A549 (cell line): Measurements from ENCODE around the gene TEX53. TPM values are rescaled to one million over a fixed set of nuclear protein-coding genes. Genes with fewer than 3 reads are reported as not detected.
A peak's percentile ranks its signal among the peaks of the same experiment; 100 is the strongest.

ENCODE experiments used
- ATAC-seq, 2 experiments: fragments of 200-7000 bp in 1 of 2; fragments of >200 bp in 1 of 2; cut with Nextera tagmentation in 1 of 2; cut with Tn5 transposase in 1 of 2; 3 replicates each; pipeline versions ENCODE4 v1.8.0 to v1.9.1; 2018 to 2020; ENCODE audit warnings: mild to moderate bottlenecking in 1 of 2, moderate library complexity in 1 of 2
- CTCF ChIA-PET: fragments of 300-600 bp; sonication (Branson Sonifier 250); formaldehyde crosslinking; extraction: SDS; loops from one replicate; lab custom pipeline; 2021; ENCODE audit warnings: antibody characterized with exemption, inconsistent platforms; lab: Yijun Ruan, JAX
- POLR2A ChIA-PET: fragments of 350-600 bp; formaldehyde crosslinking; extraction: SDS; loops from one replicate; lab custom pipeline; 2021; ENCODE audit warnings: antibody characterized with exemption, inconsistent platforms; lab: Yijun Ruan, JAX
- DNase-seq, 2 experiments: peaks; one replicate each; pipeline versions ENCODE4 v3.0.0 to v3.0.0-alpha.2; 2011 to 2016; ENCODE audit warnings: low read depth in 1 of 2, low spot score in 1 of 2
- FAIRE-seq: peaks from 2 replicates; lab custom pipeline; 2011; peaks lifted over from hg19 to GRCh38; lab: Jason Lieb, UNC
- H3K27ac ChIP-seq, 2 experiments: fragments of >200 bp; sonication (Bioruptor Twin); formaldehyde crosslinking; 3 replicates each; pipeline ENCODE4 v1.5.1; 2016 to 2017
- H3K4me1 ChIP-seq: fragments of >200 bp; sonication (Bioruptor Twin); formaldehyde crosslinking; 3 replicates; pipeline ENCODE4 v1.6.1; 2016
- H3K4me2 ChIP-seq: fragments of >200 bp; sonication (Bioruptor Twin); formaldehyde crosslinking; 3 replicates; pipeline ENCODE4 v1.6.1; 2016
- H3K4me3 ChIP-seq: fragments of >200 bp; sonication (Bioruptor Twin); formaldehyde crosslinking; 3 replicates; pipeline ENCODE4 v1.5.1; 2016
- H3K9me3 ChIP-seq: fragments of >200 bp; sonication (Bioruptor Twin); formaldehyde crosslinking; 3 replicates; pipeline ENCODE4 v1.6.1; 2016
- CHD2 ChIP-seq: fragments of 150-350 bp; IDR thresholded peaks from 2 replicates; pipeline ENCODE4 v1.6.1; 2014; ENCODE audit warnings: low read length; ENCODE audit not compliant: partially characterized antibody
- EP300 ChIP-seq, 2 experiments: fragments of >200 bp; sonication (Bioruptor Twin); formaldehyde crosslinking; IDR thresholded peaks; 2 replicates in 1 of 2; 3 replicates in 1 of 2; pipeline ENCODE4 v1.6.1; 2016 to 2017
- FOSL2 ChIP-seq, 2 experiments: fragments of 450-650 bp in 1 of 2; fragments of >200 bp in 1 of 2; sonication (Bioruptor Twin) in 1 of 2; formaldehyde crosslinking; IDR thresholded peaks; 2 replicates each; pipeline versions ENCODE4 v1.5.0 to v1.6.1; 2016 to 2020; ENCODE audit warnings: mild to moderate bottlenecking in 1 of 2, moderate library complexity in 1 of 2
- GATA3 ChIP-seq: IDR thresholded peaks from 2 replicates; pipeline ENCODE4 v1.6.1; 2012; ENCODE audit warnings: borderline replicate concordance
- HES2 ChIP-seq: fragments of >200 bp; sonication (Bioruptor Twin); formaldehyde crosslinking; IDR thresholded peaks from 2 replicates; pipeline ENCODE4 v1.6.1; 2016
- HMGXB4 ChIP-seq: fragments of 250-450 bp; sonication (Bioruptor Pico); IDR thresholded peaks from 2 replicates; pipeline ENCODE4 v1.5.0; 2021; ENCODE audit warnings: mild to moderate bottlenecking, moderate library complexity, borderline replicate concordance
- HOXB5 ChIP-seq: fragments of 250-450 bp; sonication (Bioruptor Pico); IDR thresholded peaks from 2 replicates; pipeline ENCODE4 v1.5.0; 2020; ENCODE audit warnings: mild to moderate bottlenecking, moderate library complexity
- KDM1A ChIP-seq: fragments of 200-600 bp; sonication (generic); IDR thresholded peaks from 2 replicates; pipeline ENCODE4 v1.6.1; 2016; ENCODE audit warnings: low read depth, mild to moderate bottlenecking
- KDM5A ChIP-seq: fragments of 200-600 bp; sonication (generic); IDR thresholded peaks from 2 replicates; pipeline ENCODE4 v1.6.1; 2016; ENCODE audit warnings: antibody characterized with exemption, mild to moderate bottlenecking
- MAZ ChIP-seq: fragments of 150-350 bp; IDR thresholded peaks from 2 replicates; pipeline ENCODE4 v1.6.1; 2014; ENCODE audit warnings: antibody characterized with exemption, low read depth, low read length, borderline replicate concordance
- MYC ChIP-seq: IDR thresholded peaks from 2 replicates; pipeline ENCODE4 v1.6.1; 2012; ENCODE audit warnings: mild to moderate bottlenecking, inconsistent platforms, low read length, improper control_type of control experiment, borderline replicate concordance
- NPAS2 ChIP-seq: fragments of 250-450 bp; sonication (Bioruptor Pico); IDR thresholded peaks from 2 replicates; pipeline ENCODE4 v1.8.0; 2022; ENCODE audit warnings: mild to moderate bottlenecking, moderate library complexity, borderline replicate concordance
- NR3C1 ChIP-seq: fragments of >200 bp; sonication (Bioruptor Twin); formaldehyde crosslinking; IDR thresholded peaks from 3 replicates; pipeline ENCODE4 v1.6.1; 2017
- PHF8 ChIP-seq: fragments of 200-600 bp; sonication (generic); IDR thresholded peaks from 2 replicates; pipeline ENCODE4 v1.6.1; 2016; ENCODE audit warnings: low read depth, mild to moderate bottlenecking, antibody characterized with exemption, moderate library complexity, borderline replicate concordance
- SREBF2 ChIP-seq: fragments of 450-650 bp; IDR thresholded peaks from 2 replicates; pipeline ENCODE4 v1.6.1; 2014; ENCODE audit warnings: mild to moderate bottlenecking, moderate library complexity
- ZNF302 ChIP-seq: fragments of 250-450 bp; sonication (Bioruptor Pico); IDR thresholded peaks from 2 replicates; pipeline ENCODE4 v1.9.0; 2021; ENCODE audit warnings: inconsistent platforms, mild to moderate bottlenecking, moderate library complexity
- WGBS: methylation state at CpG from one replicate; pipeline ENCODE4 v1.1.6; 2017; ENCODE audit errors: missing lambda C conversion rate; 5-methylcytosine and 5-hydroxymethylcytosine counted together
- polyA plus RNA-seq, 4 experiments: library from polyadenylated mRNA; depleted of rRNA in 3 of 4; stranded (reverse); fragments of >200 nt; fragmentation: RNase III in 1 of 4; extraction: RNeasy Plus Mini Kit Qiagen cat#74134 plus additional on column Dnase treatment in 1 of 4; gene quantifications; 2 replicates in 3 of 4; 3 replicates in 1 of 4; pipeline ENCODE4 v1.2.3, GENCODE V29; 2011 to 2017

The TEX53 gene
- polyA plus RNA-seq, 2 of the 4 experiments (the other 2 are of a cell fraction) = not detected

- Histone ChIP-seq H3K4me2 (peak overlapping the region; percentile 70), H3K4me1 (peaks cover 47% of the 10 kb centered on the region), H3K9me3 (no peaks in the 10 kb centered on the region), H3K27ac (peak overlapping the region; percentile 82 to 91)
- CTCF ChIA-PET = interaction anchor here (1.1 to 14.6 kb wide), 11 partner anchors 9 to 338 kb away, joined by 3 to 271 read pairs (median 7); no protein-coding TSS in a partner anchor
- ATAC-seq = no peak
- 89% methylated on average over 4 of the region's 4 CpGs for WGBS
- DNase-seq = no peak
- no peak for FAIRE-seq
- TF ChIP-seq MYC = no peak
- no peak for TF ChIP-seq PHF8
- TF ChIP-seq HMGXB4 = no peak
- TF ChIP-seq FOSL2 (IDR thresholded peaks at IDR 0.05) = no peak
- TF ChIP-seq FOSL2 (CRISPR knock-in tag; IDR thresholded peaks at IDR 0.05) = no peak
- no peak for TF ChIP-seq NR3C1
- TF ChIP-seq GATA3 = no peak
- no peak for TF ChIP-seq HOXB5 (CRISPR knock-in tag)
- TF ChIP-seq, all 56 proteins: peak for 0
- POLR2A ChIA-PET = interaction anchor here (0.6 to 1.5 kb wide), 4 partner anchors 17 to 1952 kb away, joined by 3 to 4 read pairs (median 3); partner anchors contain the start of gene ATP6V1G1
- H3K4me3 ChIP-seq = no peak overlapping the region
Observed at GRCh38 chr9:114676901-114677300, 19.3 kb upstream of the TEX53 start.

GRCh38 chr9:114674798-114675540 lies 17.4 kb upstream of the TEX53 start:
- no peak for FAIRE-seq

GRCh38 chr9:114674076-114674797 lies 16.6 kb upstream of the TEX53 start:
- no peak overlapping the region for H3K4me3 ChIP-seq
- peak overlapping the region in 1 of 2 experiments; percentile 91; a peak in 3 of 6 replicates for H3K27ac ChIP-seq
- FAIRE-seq = no peak
- CTCF ChIA-PET = interaction anchor here (0.9 to 14.6 kb wide), 8 partner anchors 7 to 341 kb away, joined by 3 to 271 read pairs (median 15); partner anchors contain the start of gene TEX48
- 93% methylated on average over 2 of the region's 2 CpGs for WGBS
- ATAC-seq = no peak
- H3K4me2 ChIP-seq = no peak overlapping the region
- H3K4me1 ChIP-seq = peaks cover 48% of the 10 kb centered on the region
- POLR2A ChIA-PET = interaction anchor here (0.6 kb wide), 1 partner anchor 25 kb away, joined by 3 read pairs; no protein-coding TSS in a partner anchor
- peaks cover 2% of the 10 kb centered on the region; the same call in 1 of the 3 replicates for H3K9me3 ChIP-seq
- no peak for DNase-seq
- TF ChIP-seq NPAS2 (CRISPR knock-in tag) = no peak
- TF ChIP-seq KDM1A = no peak
- no peak for TF ChIP-seq MAZ
- TF ChIP-seq PHF8 = no peak
- TF ChIP-seq HOXB5 (CRISPR knock-in tag) = no peak
- no peak for TF ChIP-seq EP300 (IDR thresholded peaks at IDR 0.05)
- TF ChIP-seq MYC = no peak
- TF ChIP-seq HES2 = no peak
- no peak for TF ChIP-seq ZNF302 (CRISPR knock-in tag)
- TF ChIP-seq SREBF2 = no peak
- TF ChIP-seq CHD2 = no peak
- no peak for TF ChIP-seq KDM5A

More at GRCh38 chr9:114674798-114675540, 17.4 kb upstream of the TEX53 start:
- peaks cover 2% of the 10 kb centered on the region; the same call in 1 of the 3 replicates for H3K9me3 ChIP-seq
- ChIA-PET CTCF (interaction anchor here (0.6 to 14.6 kb wide), 11 partner anchors 12 to 340 kb away, joined by 3 to 271 read pairs (median 7); no protein-coding TSS in a partner anchor), POLR2A (interaction anchor here (0.6 kb wide), 1 partner anchor 24 kb away, joined by 3 read pairs; no protein-coding TSS in a partner anchor)
- peak overlapping the region; percentile 82 to 91; a peak in 4 of 6 replicates for H3K27ac ChIP-seq
- no peak for DNase-seq
- H3K4me3 ChIP-seq = no peak overlapping the region
- WGBS = 83% methylated on average over 3 of the region's 3 CpGs
- no peak for ATAC-seq
- no peak overlapping the region for H3K4me2 ChIP-seq
- TF ChIP-seq HMGXB4 = no peak
- TF ChIP-seq HES2 = no peak
- no peak for TF ChIP-seq NR3C1
- H3K4me1 ChIP-seq = peaks cover 51% of the 10 kb centered on the region
